HTERT RPE-1 (cell line): ENCODE results near the gene ADM5.

Experiments used
- in situ Hi-C: fragments of 300-500 bp; cut with MboI; formaldehyde crosslinking; loops from 4 replicates; pipeline ENCODE4 v1.14.3; 2020; ENCODE audit warnings: low sequenced_read_pairs

ADM5 gene

DNA sequence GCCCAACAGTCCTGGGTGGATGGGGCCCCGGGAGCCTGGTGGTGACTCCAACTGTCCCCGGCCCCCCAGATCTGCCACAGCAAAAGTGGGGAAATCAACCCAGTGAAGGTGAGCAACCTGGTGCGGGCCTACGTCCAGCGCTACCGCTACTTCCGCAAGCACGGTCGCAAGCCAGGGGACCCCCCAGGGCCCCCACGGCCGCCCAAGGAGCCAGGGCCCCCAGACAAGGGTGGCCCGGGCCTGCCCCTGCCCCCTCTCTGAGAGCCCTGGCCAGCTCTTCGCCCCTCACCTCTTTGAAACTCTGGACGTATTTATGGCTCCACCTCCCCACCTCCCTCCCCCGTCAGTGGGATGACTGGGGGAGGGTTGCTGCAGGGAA, 31.3 kb upstream of the ADM5 start:
- in situ Hi-C loops: no loop called here

DNA sequence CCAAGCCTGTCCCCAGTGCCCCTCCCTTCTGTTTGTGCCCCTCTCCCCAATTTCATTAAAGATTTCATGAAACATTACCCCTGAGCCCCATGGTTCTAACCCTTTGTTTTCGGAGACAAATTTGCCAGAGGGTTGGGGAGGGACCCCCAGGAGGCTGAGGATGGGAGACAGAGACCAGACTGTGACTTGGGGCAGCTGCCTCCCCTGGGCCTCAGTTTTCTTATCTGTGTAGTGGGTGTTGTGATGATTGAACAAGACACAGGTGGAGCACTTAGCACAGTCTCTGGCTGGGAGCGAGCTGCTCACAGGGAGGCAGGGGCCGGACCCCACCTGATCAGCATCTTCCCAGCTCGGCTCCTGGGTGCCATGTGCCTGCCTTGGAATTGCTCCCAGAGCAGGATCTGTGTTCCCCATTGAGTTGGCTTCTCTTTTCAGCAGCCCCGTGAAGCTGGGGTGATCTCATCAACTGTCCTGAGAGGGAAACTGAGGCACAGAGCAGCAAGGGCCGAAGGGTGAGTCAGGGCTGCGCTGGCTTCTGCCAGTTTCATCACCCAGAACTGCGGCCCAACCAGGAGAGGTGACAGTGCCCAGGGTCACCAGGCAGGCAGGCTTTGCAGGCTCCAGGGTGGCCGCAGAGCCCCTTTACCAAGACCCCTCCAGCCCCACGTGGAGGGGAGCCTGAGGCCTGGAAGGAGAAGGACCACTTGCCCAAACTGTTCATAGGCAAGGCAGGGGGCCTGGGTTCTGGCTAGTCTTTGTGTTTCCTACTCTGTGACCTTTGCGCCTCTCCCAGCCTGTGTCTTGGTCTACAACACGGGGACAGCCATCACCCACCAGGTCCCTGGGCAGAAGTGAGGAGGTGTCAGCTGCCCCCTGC, 30.6 kb upstream of the ADM5 start:
- in situ Hi-C loops: no loop called here

DNA sequence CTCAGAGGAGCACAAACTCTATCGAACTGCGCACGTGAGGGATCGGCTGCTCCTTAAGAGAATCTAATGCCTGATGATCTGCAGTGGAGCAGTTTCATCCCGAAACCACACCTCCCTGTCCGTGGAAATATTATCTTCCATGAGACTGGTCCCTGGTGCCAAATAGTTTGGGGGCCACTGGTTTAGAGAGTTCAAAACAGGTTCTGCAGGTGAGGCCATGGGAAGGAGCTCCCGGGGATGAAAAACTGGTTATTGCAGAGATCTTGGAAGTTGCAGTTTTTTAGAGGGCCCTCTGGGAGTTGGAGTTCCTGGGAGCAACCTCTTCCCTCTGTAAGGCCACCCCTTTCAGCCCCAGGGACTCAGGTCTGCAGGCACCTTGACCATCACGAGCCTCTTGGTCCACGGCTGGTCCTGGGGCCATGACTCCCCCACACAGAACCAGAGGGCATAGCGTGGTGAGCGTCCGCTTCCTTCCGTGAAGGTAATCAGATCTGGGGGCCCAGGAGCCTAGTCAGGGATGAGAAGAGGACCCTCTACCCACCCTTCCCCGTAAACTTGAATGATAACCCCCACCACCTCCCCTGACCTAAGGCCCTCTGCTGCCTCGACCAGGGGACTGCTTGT, 28.9 kb upstream of the ADM5 start:
- in situ Hi-C loops: no loop called here

DNA sequence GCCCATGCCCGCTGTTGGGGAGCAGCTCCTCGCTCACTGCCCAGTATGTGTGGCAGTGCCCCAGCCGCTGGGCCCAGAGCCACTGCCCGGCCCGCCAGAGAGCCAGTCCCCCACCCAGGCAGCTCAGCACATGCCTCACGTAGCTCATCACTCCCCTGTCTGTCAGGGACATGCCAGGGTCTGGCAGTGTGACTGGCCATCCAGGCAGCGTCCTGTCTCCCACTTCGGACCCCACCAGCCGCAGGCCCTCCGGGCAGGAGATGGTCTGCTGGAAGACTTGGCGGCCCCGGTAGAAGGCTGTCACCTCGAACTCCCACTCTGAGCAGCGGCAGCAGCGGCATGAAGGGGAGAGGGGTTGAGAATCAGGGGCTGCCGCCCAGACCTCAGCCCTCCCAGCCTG, 27.4 kb upstream of the ADM5 start:
- in situ Hi-C loops: no loop called here

DNA sequence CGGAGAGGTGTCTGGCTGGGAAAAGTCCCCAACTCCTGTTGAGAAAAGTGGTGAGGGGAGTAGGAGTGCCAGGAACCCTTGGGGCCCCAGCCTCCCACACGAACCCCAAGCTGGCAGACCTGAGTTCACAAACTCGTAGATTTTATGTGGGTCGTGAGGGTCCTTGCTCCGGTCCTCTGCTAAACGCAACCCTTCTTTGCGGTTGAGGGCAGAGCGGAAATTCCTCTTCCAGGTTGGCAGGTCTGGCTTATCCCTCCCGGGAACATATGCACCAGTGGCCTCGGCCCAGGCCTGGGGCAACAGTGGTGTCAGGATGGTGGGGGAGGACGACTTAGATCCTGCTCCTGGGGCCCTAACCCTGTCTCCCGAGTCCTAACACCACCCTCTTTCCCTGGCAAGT, 26.2 kb upstream of the ADM5 start:
- in situ Hi-C loops: no loop called here

DNA sequence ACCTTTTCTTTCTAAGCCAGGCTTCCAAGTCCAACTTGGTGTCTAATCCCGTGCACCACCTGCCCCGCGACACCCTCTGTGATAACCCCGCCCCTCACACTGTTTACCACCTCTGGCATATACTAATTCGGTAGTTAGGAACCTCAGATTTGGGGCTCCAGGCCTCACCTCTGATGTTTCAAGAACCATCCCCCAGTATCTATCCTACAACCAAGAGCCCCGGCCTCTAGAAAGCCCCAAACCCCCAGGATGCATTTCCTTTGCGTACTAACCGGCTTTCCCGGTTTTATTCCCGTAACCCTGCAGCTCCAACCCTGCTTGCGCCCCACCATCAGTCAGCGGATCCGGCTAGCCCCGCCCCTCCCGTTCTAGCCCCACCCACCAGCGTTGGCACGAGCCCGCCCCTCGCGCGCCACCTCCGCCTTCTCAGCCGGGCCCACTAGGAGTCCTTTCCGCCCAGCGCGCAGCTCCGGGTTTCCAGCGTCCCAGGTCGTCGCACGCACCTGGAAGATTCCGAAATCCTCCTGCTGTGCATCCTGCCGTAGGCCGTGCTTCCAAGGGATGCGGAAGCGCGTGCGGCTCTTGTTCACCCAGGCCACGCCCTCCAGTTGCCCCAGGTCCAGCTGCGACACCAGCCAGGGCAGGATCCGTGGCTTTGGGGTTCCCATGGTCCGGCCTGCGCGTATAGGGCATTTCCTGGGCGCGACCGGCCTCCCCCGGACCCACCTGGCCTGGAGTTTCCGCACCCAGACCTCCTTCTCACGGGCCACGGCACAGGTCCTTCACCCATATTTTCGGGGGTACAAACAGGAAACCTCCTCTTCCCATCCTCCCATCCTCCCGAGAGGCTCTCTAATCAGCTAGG, 25.0 kb upstream of the ADM5 start:
- in situ Hi-C loops: no loop called here

DNA sequence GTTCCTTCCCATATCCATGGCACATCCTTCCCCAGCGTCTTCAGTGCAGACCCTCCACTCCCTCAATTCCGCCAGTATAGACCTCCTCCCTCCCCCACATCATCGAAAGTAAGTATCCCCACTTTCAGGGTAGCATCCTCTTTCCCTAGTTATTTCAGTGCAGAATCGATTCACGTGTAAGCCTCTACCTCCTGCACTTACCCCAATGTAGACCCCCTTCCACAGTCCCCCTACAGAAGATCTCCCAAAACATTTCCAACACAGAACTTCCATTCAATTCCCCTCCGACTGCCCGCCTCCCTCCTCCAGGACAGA, 24.4 kb upstream of the ADM5 start:
- in situ Hi-C loops: no loop called here

DNA sequence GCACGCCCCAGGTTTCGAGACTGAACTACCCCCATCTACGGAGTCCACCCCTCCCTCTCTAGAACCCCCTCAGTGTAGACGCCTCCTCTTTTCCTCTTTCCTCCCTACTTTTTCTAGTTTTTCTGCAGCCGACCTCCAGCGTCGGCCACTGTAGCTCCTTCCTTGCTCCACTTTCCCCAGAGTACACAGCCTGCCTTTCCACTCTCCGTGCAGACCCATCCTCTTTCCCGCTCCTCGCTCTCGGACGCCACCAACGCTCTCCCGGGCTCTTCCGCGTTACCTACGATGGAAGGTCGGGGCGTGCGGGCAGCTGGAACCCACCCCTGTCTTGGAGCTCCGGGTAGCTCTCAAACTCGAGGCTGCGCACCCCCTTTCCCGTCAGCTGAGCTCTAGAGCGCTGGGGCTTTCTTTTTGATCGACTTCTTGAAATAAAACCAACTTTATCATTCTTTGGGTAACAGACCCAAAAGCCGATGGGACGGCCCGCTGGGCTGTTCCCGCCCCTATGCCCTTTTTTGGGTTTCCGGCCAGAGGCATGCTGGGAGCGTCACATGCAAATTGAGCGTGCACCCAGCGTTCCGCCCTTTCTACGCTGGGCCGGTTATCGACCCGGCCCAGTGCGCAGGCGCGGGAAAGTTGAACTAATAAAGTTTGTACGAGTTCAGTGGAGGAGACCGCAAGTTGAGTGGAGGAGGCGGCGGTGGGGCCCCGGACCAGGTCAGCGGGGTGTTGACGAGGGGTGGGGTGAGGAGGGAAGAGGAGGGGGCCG, 23.9 kb upstream of the ADM5 start, which contains the start of the genes BCL2L12 and IRF3:
Gene BCL2L12, plus strand, starts transcription at position 583 of the 769 bp plus-strand sequence. CDS start 760 bp downstream, outside the sequence.
Gene IRF3, minus strand, starts transcription at position 507 of the 769 bp plus-strand sequence. CDS start 1,019 bp downstream, outside the sequence.
- in situ Hi-C loops: no loop called here

DNA sequence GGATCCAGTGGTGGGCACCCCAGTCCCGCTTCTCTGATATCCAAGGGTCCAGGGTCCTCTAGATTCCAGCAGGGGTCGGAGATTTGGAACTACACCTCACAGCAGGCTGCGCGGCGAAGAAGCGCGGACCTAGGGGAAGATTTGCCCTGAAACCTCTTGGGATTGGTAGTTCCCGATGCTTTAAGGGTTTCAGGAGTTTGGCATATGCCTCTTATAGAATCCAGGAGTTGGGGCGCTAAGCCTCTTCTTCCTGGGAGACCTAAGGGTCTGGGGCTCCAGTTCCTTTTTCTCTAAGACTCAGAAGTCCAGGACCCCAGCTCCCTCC, 23.3 kb upstream of the ADM5 start:
- in situ Hi-C loops: no loop called here

DNA sequence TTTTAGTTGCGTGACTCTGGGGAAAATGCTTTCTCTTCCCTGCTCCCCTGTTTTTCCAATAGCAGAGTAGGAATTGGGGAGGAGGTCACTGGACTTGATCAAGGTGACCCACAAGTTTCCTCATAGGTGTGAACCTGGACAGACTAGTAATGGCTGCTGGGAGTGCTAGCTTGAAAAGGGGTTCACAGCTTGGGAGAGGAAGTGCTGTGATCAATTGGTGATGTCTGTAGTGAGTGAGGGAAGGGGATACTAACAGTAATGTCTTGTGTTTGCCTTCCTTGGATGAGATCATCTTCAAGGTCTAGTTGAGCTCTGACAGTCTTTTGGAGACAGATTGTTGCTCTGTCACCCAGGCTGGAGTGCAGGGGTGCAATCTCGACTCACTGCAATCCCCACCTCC, 21.9 kb upstream of the ADM5 start:
- in situ Hi-C loops: no loop called here

DNA sequence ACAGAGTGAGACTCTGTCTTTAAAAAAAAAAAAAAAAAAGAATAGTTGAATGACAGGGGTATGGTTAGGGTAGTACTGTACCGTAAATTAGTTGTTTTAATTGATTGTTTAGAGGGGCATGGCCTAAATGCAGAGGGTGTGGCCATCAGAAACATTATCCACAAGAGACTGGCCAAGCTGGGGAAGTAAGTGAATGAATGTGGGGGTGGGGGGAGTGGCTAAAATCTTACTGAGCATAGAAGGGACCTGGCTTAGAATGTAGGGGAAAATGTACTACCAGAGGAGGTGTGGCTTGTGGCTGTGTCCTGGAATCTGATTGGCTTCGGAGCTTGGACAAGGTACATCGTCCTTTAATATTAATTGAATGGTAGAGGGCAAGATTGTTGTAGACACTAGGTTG, 19.9 kb upstream of the ADM5 start:
- in situ Hi-C loops: no loop called here

DNA sequence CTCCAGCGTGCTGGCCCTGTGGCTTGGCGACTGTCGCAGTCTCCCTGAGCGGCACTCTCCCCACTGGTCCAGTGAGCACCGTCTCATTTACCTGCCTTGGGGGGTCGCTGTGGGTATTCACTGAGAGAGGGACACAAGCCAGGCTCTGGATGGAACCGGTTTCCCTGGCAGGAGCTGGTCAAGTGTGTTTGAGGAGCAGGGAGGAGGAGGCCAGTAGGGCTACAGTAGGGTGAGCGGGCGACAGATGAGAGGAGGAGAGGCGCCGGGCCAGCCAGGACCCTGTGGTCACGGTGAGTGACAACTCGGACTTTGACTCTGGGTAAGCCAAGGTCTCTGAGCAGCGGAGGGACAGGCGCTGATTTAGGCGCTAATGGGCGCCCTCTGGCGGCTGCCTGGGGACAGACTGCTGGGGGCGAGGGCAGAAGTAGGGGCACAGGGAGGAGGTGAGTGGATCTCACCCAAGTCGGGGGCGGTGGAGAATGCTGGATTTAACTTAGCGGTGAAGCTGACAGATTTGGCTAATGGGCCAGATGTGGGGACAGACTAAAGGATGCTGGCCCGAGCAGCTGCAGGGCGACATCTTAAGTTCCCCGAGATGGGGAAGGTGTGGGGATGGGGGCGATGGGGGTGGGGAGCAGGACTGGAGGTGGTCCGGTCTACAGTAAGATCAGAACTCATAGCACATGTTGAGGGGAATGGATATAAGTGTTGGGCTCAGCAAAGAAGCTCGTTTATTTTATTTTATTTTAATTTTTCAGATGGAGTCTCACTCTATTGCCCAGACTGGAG, 17.1 kb upstream of the ADM5 start:
- in situ Hi-C loops: no loop called here

DNA sequence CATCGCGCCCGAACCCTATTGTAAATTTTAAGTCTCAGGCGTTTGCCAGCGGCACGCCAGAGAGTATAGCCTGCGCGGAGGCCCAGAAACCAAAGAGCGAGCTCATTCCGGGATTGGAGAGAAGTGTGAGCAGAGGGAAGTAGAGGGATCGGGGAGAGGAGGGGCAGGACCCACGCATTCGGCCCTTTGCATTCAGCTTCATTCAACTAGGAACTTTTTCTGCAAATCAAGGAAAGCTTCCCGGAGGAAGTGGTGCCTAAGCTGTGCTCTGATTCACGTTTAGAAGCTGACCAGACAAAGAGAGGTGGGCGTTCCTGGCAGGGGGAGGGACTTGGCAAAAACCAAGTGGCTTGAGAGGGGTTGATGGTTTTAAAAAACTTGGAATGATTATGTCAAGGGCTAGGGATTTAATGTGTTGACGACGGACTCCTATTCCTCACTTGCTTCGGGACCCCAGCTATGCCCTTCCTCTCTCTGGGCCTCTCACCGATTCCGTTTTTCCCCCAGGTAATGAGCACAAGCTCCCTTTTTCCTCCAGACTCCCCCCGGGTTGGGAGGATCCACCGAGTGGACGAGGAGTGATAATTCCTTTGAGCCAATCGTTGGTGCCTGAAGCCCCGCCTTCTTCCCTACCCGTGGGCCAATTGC, 13.1 kb upstream of the ADM5 start:
- in situ Hi-C loops: no loop called here

DNA sequence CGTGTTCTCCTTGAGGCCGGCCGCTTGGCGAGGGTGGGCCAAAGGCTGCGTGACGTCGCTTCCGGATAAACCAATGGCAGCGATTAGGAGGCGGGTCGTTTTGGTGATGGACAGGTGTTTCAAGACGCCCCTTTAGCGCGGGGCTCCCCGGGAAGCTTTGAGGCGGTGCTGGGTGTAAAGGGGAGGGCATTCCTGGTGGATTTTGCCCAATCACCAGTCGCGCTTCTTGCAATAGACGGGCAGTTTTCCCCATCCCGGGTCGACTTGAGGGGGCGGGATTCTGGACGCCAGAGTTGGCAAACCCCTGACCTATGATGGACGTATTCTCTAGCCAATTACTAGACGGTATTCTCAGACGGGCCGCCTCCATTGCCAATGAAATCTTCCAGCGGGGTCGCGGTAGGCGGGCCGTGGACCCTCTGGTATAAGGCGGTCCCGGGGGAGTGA, 12.6 kb upstream of the ADM5 start:
- in situ Hi-C loops: no loop called here

DNA sequence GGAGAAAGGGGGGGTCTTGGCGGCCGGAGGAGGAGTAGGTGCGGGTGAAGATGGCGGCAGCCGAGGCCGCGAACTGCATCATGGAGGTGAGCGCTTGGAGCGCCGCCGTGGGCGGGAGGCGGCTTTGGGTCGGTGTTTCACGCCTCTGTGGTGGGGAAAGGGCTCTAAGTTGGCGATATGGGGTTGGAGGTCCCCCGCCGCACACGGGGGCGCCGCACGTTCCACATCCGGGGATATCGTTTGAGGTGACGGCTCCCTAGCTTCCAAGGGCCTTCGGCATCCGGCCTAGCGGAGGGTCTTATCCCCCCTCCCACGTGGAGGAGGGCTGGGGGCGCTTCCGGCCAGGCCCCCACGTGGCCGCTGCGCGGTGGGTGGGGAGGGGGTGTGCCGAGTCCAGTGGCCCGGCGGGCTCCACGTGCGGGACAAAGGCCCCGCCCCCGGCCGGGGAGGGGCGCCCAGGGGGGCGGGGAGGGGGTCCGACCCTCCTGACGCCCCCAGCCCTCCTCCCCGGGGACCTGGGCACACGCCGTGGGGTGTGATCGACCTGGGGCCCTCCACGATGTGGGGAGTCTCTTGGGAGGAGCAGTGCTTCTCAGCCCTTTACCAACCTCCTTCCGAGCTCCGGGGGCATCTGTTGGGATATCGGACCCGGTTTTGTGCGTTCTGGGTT, 12.0 kb upstream of the ADM5 start, which contains the start of gene PRMT1:
Gene PRMT1, plus strand, starts transcription at position 41 of the 670 bp plus-strand sequence. Its CDS starts 10 bp downstream, at position 51.
- in situ Hi-C loops: no loop called here

DNA sequence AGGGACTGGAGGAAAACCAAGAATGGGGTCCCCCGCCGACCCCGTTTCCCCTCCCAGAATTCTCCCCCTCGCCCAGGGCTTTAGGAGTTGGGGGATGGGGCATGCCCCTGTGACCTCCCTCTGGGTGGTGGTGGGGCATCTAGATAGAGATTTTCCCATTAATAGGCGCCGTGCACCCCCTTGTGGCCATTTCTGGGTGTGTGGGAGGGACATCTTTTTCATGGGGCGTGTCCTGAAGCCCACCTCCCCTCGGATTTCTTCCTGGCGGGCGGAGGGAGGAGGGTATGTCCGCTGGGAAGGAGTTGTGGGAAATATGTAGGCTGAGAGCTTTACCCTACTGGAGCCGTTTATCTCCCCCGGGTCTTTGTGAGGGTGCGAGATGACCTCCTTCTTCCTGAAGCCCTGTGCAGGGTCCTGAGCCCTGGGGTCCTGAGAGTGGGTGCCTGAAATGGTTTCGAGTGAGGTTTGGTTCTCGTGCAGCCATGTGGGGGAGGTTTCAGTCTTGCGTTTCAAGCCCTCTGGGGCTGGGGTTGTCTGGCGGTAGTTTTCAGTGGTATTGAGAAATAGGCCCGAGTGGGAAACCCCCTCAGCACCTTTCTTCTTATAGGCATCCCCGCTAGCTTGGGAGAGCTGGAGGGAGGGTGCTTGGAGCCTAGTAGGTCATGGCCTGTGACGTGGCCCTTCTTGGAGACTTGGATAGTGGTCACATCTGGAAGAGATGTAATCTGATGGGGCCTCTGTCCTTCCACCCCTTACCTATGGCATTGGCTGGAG, 11.3 kb upstream of the ADM5 start:
- in situ Hi-C loops: no loop called here

DNA sequence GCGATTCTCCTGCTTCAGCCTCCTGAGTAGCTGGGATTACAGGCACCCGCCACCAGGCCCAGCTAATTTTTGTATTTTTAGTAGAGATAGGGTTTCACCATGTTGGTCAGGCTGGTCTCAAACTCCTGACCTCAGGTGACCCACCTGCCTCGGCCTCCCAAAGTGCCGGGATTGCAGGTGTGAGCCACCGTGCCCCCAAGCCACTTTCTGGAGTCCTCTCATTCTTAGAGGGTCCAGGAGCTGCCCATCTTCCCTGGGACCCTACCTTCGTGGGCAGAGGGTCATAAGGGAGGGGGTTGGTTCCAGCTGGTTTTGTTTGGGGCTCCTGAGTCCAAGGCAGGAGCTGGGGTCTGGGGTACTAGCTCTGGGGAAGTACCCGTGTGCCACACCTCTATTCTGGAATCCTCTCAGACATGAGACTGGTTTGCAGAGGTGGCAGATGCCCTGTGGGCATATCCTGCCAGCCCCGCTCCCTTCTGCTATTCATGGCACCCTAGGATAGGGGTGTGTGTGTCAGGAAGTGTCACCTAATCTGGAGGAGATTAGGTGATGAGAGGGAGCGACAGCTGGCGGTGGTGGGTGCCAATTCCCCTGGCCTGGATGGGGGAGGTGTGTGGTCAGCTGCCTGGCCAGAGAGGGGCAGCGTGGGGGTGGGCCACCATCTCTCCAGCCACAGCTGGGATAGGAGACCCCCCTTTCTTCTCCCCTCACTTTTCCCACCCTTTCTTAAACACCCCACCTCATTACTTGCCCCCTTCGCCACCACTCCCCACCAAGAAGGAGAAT, 10.2 kb upstream of the ADM5 start:
- in situ Hi-C loops: no loop called here
